Measurements from ENCODE around the gene CFAP299. TPM values are rescaled to one million over a fixed set of nuclear protein-coding genes. Genes with fewer than 3 reads are reported as not detected.

CFAP299 gene
- total RNA-seq, 1 donor from 2014 or later: 0.93 TPM

GRCh38 chr4:80387390-80388283, 52.1 kb downstream of the CFAP299 start:
- no peaks in the 10 kb centered on the region for H3K36me3 Mint-ChIP-seq (ENCODE audit: insufficient read depth)
- H3K27ac Mint-ChIP-seq: no peak overlapping the region
- H3K27me3 Mint-ChIP-seq: no peaks in the 10 kb centered on the region
- no peaks in the 10 kb centered on the region for H3K4me1 Mint-ChIP-seq (ENCODE audit: low read depth)
- TF ChIP-seq CTCF (IDR thresholded peaks at IDR 0.05; ENCODE audit: unreplicated experiment): no peak
- H3K9me3 Mint-ChIP-seq (ENCODE audit: low read depth): no peaks in the 10 kb centered on the region
- no peak for DNase-seq (ENCODE audit: low spot score, unreplicated experiment)
- no peak overlapping the region for H3K4me3 Mint-ChIP-seq (ENCODE audit: low read depth)

GRCh38 chr4:80388284-80388607, 52.7 kb downstream of the CFAP299 start:
- H3K4me3 Mint-ChIP-seq (ENCODE audit: low read depth): no peak overlapping the region
- no peaks in the 10 kb centered on the region for H3K36me3 Mint-ChIP-seq (ENCODE audit: insufficient read depth)
- no peak overlapping the region for H3K27ac Mint-ChIP-seq
- no peaks in the 10 kb centered on the region for H3K4me1 Mint-ChIP-seq (ENCODE audit: low read depth)
- no peaks in the 10 kb centered on the region for H3K9me3 Mint-ChIP-seq (ENCODE audit: low read depth)
- H3K27me3 Mint-ChIP-seq: no peaks in the 10 kb centered on the region
- TF ChIP-seq CTCF (IDR thresholded peaks at IDR 0.05; ENCODE audit: unreplicated experiment): no peak
- DNase-seq (ENCODE audit: low spot score, unreplicated experiment): no peak

GRCh38 chr4:80390178-80390577, 54.6 kb downstream of the CFAP299 start:
- no peaks in the 10 kb centered on the region for H3K27me3 Mint-ChIP-seq
- peaks cover 4% of the 10 kb centered on the region for H3K9me3 Mint-ChIP-seq (ENCODE audit: low read depth)
- TF ChIP-seq CTCF (IDR thresholded peaks at IDR 0.05; ENCODE audit: unreplicated experiment): no peak
- H3K4me3 Mint-ChIP-seq (ENCODE audit: low read depth): no peak overlapping the region
- no peak for DNase-seq (ENCODE audit: low spot score, unreplicated experiment)
- no peak overlapping the region for H3K27ac Mint-ChIP-seq
- H3K36me3 Mint-ChIP-seq (ENCODE audit: insufficient read depth): no peaks in the 10 kb centered on the region
- H3K4me1 Mint-ChIP-seq (ENCODE audit: low read depth): no peaks in the 10 kb centered on the region

- no peak for TF ChIP-seq CTCF (IDR thresholded peaks at IDR 0.05; ENCODE audit: unreplicated experiment)
- no peak overlapping the region for H3K27ac Mint-ChIP-seq
- peaks cover 4% of the 10 kb centered on the region for H3K9me3 Mint-ChIP-seq (ENCODE audit: low read depth)
- no peak for DNase-seq (ENCODE audit: low spot score, unreplicated experiment)
- H3K27me3 Mint-ChIP-seq: no peaks in the 10 kb centered on the region
- no peaks in the 10 kb centered on the region for H3K4me1 Mint-ChIP-seq (ENCODE audit: low read depth)
- H3K4me3 Mint-ChIP-seq (ENCODE audit: low read depth): no peak overlapping the region
- H3K36me3 Mint-ChIP-seq (ENCODE audit: insufficient read depth): no peaks in the 10 kb centered on the region
Measured at GRCh38 chr4:80393246-80393969, 57.9 kb downstream of the CFAP299 start.

DNA sequence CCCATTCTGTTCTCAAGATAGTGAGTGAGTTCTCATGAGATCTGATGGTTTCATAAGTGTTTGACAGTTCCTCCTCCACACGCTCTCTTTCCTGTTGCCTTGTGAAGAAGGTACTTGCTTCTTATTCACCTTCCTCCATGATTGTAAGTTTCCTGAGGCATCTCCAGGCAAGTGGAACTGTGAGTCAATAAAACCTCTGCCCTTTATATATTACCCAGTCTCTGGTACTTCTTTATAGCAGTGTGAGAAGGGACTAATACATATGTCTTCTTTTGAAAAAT, 58.4 kb downstream of the CFAP299 start:
- Mint-ChIP-seq H3K4me1 (ENCODE audit: low read depth) (no peaks in the 10 kb centered on the region), H3K27me3 (no peaks in the 10 kb centered on the region), H3K9me3 (ENCODE audit: low read depth) (peaks cover 9% of the 10 kb centered on the region), H3K36me3 (ENCODE audit: insufficient read depth) (no peaks in the 10 kb centered on the region), H3K27ac (no peak overlapping the region), H3K4me3 (ENCODE audit: low read depth) (no peak overlapping the region)
- DNase-seq (ENCODE audit: low spot score, unreplicated experiment): no peak
- TF ChIP-seq CTCF (IDR thresholded peaks at IDR 0.05; ENCODE audit: unreplicated experiment): no peak
